Measurements from ENCODE around the gene TADA3.

The TADA3 gene

GRCh38 chr3:9800529-9800928, 8.3 kb upstream of the TADA3 start:
- Mint-ChIP-seq H3K27ac (no peak overlapping the region), H3K4me1 (ENCODE audit: low read depth) (peaks cover 21% of the 10 kb centered on the region), H3K27me3 (no peaks in the 10 kb centered on the region), H3K9me3 (no peaks in the 10 kb centered on the region), H3K36me3 (ENCODE audit: low read depth) (peaks cover 76% of the 10 kb centered on the region), H3K4me3 (no peak overlapping the region)

DNA sequence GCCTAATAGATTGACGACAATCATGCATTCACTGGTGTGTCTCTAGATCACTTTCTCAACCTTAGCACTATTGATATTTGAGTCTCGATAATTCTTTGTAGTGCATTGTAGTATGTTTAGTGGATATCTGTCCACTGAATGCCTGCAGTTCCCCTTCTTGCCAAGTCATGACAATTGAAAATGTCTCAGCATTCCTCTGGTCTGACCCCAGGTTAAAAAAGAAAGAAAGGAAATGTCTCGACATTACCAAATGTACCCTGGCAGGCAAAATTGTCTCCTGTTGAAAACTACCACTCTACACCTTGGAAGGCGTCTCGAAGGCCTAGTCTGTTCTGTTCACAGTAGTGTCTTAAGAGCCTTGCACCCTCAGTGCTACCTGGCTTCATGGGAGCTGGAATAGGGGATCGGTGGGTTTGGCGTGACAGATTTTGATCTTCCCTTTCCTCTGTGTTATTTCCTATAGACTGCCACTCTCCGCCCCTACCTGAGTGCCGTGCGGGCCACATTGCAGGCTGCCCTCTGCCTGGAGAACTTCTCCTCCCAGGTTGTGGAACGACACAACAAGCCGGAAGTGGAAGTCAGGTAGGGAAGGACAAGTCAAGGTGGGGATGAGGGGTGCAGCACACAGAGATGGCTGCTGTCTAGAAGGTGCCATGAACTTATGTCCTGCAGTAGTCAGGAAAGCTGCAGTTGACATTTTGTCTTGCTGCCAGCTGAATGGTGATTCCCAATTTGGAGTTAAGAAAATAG, 5.1 kb upstream of the TADA3 start:
- no peaks in the 10 kb centered on the region for H3K27me3 Mint-ChIP-seq
- H3K27ac Mint-ChIP-seq, result no peak overlapping the region
- H3K4me3 Mint-ChIP-seq, result no peak overlapping the region
- H3K4me1 Mint-ChIP-seq (ENCODE audit: low read depth), result peaks cover 36% of the 10 kb centered on the region
- H3K36me3 Mint-ChIP-seq (ENCODE audit: low read depth), result peaks cover 66% of the 10 kb centered on the region
- H3K9me3 Mint-ChIP-seq, result no peaks in the 10 kb centered on the region

- peaks cover 62% of the 10 kb centered on the region for H3K36me3 Mint-ChIP-seq (ENCODE audit: low read depth)
- H3K4me1 Mint-ChIP-seq (ENCODE audit: low read depth), result peaks cover 56% of the 10 kb centered on the region
- no peaks in the 10 kb centered on the region for H3K9me3 Mint-ChIP-seq
- peak overlapping the region; percentile 83 for H3K27ac Mint-ChIP-seq
- H3K27me3 Mint-ChIP-seq, result no peaks in the 10 kb centered on the region
- H3K4me3 Mint-ChIP-seq, result peak overlapping the region; percentile 66
Measured at GRCh38 chr3:9795207-9795606, 2.9 kb upstream of the TADA3 start.

DNA sequence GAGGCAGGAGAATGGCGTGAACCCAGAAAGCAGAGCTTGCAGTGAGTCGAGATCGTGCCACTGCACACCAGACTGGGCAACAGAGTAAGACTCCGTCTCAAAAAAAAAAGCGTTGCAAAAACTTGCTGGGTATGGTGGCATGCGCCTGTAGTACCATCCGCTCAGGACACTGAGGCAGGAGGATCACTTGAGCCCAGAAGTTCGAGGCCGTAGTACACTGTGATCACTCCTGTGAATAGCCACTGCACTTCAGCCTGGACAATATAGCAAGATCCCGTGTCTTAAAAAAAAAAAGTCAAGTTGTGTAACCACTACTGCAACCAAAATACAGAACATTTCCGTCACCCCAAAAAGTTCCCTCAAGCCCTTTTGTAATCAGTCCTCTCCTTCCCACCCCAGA, 2.1 kb upstream of the TADA3 start:
- Mint-ChIP-seq H3K9me3 (no peaks in the 10 kb centered on the region), H3K4me1 (ENCODE audit: low read depth) (peaks cover 62% of the 10 kb centered on the region), H3K27me3 (no peaks in the 10 kb centered on the region), H3K36me3 (ENCODE audit: low read depth) (peaks cover 62% of the 10 kb centered on the region), H3K27ac (peak overlapping the region; percentile 87), H3K4me3 (peak overlapping the region; percentile 97)

GRCh38 chr3:9793161-9793781, 998 bp upstream of the TADA3 start:
- Mint-ChIP-seq H3K4me3 (peak overlapping the region; percentile 97), H3K4me1 (ENCODE audit: low read depth) (peaks cover 69% of the 10 kb centered on the region), H3K27ac (peak overlapping the region; percentile 100), H3K9me3 (no peaks in the 10 kb centered on the region), H3K36me3 (ENCODE audit: low read depth) (peaks cover 59% of the 10 kb centered on the region), H3K27me3 (no peaks in the 10 kb centered on the region)

- Mint-ChIP-seq H3K36me3 (ENCODE audit: low read depth) (peaks cover 54% of the 10 kb centered on the region), H3K4me1 (ENCODE audit: low read depth) (peaks cover 73% of the 10 kb centered on the region), H3K27ac (peak overlapping the region; percentile 100), H3K27me3 (no peaks in the 10 kb centered on the region), H3K9me3 (no peaks in the 10 kb centered on the region), H3K4me3 (peak overlapping the region; percentile 97)
Measured at GRCh38 chr3:9791790-9792404, 376 bp downstream of the TADA3 start.

- H3K27ac Mint-ChIP-seq, result peak overlapping the region; percentile 51
- no peaks in the 10 kb centered on the region for H3K9me3 Mint-ChIP-seq
- peaks cover 77% of the 10 kb centered on the region for H3K4me1 Mint-ChIP-seq (ENCODE audit: low read depth)
- peaks cover 59% of the 10 kb centered on the region for H3K36me3 Mint-ChIP-seq (ENCODE audit: low read depth)
- peak overlapping the region; percentile 97 for H3K4me3 Mint-ChIP-seq
- H3K27me3 Mint-ChIP-seq, result no peaks in the 10 kb centered on the region
Measured at GRCh38 chr3:9791127-9791526, 1.1 kb downstream of the TADA3 start.

DNA sequence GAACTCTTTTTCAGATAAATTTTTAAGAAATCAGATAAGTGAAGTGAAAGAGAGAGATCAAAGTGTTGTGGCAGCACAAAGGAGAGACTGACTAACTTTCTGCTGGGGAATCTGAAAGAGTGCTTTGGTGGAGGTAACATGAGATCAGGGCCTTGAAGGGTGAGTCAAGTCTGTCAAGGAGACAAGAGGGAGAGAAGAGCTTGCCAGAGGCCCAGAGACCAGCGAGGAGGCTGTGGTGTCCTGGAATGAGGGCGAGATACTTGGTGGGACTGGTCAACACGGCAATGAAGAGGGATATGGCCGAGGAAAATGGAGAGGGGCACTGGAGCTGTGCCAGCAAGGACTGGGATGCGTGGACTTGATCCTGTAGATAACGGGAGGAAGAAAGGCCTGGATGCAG, 4.6 kb downstream of the TADA3 start:
- peak overlapping the region; percentile 11 for H3K4me3 Mint-ChIP-seq
- peaks cover 58% of the 10 kb centered on the region for H3K36me3 Mint-ChIP-seq (ENCODE audit: low read depth)
- H3K9me3 Mint-ChIP-seq, result no peaks in the 10 kb centered on the region
- H3K27ac Mint-ChIP-seq, result peak overlapping the region; percentile 87
- H3K27me3 Mint-ChIP-seq, result no peaks in the 10 kb centered on the region
- peaks cover 53% of the 10 kb centered on the region for H3K4me1 Mint-ChIP-seq (ENCODE audit: low read depth)

DNA sequence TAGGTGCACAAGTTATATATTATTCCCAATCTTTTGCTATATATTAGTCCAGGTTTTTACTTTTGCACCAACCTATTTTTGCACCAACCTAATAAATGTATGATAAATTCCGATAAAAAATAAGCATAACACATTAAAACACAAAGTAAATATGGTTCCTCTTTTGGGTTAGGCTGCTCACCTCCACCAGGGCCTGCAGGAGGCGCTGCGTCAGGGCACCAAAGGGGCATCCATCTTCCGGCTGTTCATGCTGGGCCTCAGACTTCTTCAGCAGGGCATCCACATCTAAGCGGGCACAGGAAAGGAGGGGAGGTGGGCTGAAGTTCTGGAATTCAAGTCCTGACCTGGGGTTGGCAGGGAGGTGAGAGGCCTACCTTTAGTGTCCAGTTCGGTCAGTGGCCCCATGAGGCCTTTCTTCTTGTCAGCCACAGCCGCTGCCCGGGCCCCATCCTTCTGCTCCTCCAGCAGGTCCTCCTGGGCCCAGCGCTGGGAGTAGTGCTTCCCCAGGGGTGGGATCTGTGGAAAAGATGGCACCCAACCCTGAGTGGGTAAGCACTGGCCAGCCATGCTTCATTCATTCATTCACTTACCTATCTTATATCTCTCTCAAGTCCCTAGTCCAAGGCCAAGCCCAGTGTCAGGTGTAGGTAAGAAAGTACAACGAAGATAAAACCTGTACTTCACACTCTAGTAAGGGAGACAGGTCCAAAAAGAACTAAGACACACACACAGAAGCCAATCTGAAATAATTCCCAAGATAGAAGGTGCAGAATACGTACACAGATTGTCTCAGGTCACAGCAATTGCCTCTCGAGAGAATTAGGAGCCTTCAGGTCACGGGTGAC, 5.2 kb downstream of the TADA3 start:
- Mint-ChIP-seq H3K27ac (peak overlapping the region; percentile 87), H3K4me3 (no peak overlapping the region), H3K9me3 (no peaks in the 10 kb centered on the region), H3K27me3 (no peaks in the 10 kb centered on the region), H3K4me1 (ENCODE audit: low read depth) (peaks cover 56% of the 10 kb centered on the region), H3K36me3 (ENCODE audit: low read depth) (peaks cover 64% of the 10 kb centered on the region)

DNA sequence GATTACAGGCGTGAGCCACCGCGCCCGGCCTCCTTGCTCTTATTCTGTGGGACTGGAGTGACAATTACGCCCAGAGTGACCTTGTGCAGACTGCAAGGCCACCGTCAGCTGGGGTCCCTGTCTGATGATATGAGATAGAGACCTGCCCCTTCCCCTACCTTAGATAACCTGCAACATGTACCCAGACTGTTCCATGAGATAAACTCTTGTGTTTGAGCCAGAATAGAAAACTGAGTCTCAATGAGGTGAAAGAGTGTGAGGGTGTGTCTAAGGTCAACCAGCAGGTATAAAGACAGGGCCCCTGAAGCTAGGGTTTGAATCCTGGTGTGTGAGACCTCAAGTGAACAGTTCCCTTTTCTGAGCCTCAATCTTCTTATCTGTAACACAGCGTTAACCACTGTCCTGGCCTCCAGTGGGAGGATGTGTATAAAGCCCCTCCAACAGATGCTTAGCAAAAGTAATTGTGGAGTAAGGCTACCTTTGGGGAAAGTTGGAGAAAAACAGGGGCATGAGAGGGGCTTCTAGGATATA, 6.0 kb downstream of the TADA3 start:
- H3K4me1 Mint-ChIP-seq (ENCODE audit: low read depth), result peaks cover 53% of the 10 kb centered on the region
- H3K9me3 Mint-ChIP-seq, result no peaks in the 10 kb centered on the region
- H3K4me3 Mint-ChIP-seq, result no peak overlapping the region
- no peak overlapping the region for H3K27ac Mint-ChIP-seq
- H3K27me3 Mint-ChIP-seq, result no peaks in the 10 kb centered on the region
- H3K36me3 Mint-ChIP-seq (ENCODE audit: low read depth), result peaks cover 69% of the 10 kb centered on the region

DNA sequence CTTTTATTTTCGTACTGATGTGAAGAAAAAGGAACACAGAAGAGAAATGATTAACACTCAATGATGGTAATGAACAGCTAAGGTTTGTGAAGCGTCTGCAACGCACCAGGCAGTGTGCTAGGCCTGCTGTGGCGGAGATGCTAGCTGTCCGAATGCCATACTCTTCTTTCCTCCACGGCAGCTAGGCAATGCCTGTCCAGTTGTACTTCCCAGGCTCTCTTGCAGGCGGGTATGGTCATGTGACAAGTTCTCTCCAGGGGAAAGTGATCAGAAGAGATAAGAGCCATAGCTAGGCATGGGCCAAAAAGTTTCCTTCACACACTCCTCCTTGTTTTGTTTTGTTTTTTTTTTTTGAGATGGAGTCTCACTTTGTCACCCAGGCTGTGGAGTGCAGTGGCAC, 6.7 kb downstream of the TADA3 start:
- H3K4me3 Mint-ChIP-seq, result no peak overlapping the region
- no peaks in the 10 kb centered on the region for H3K27me3 Mint-ChIP-seq
- peak overlapping the region; percentile 19 for H3K27ac Mint-ChIP-seq
- no peaks in the 10 kb centered on the region for H3K9me3 Mint-ChIP-seq
- H3K36me3 Mint-ChIP-seq (ENCODE audit: low read depth), result peaks cover 68% of the 10 kb centered on the region
- H3K4me1 Mint-ChIP-seq (ENCODE audit: low read depth), result peaks cover 53% of the 10 kb centered on the region

DNA sequence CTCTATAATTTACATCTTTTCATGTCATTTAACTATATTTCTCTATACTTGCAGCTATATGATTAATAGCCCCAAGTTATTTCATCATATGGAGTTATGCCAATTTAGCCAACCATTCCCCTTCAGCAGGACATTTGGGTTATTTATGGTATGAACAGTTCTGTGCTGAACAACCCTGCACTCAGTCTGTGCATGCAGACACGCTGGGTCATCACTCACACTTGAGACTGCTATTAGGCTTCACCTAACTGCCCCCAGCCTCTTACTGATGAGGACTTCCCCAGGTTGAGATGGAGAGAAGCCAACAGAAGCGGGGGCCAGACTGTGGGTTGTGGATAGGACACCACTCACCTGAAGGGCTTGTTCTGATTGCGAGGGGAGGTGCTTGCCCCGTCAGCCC, 7.3 kb downstream of the TADA3 start:
- H3K36me3 Mint-ChIP-seq (ENCODE audit: low read depth), result peaks cover 68% of the 10 kb centered on the region
- no peaks in the 10 kb centered on the region for H3K9me3 Mint-ChIP-seq
- H3K27ac Mint-ChIP-seq, result peak overlapping the region; percentile 19
- H3K4me3 Mint-ChIP-seq, result no peak overlapping the region
- no peaks in the 10 kb centered on the region for H3K27me3 Mint-ChIP-seq
- peaks cover 53% of the 10 kb centered on the region for H3K4me1 Mint-ChIP-seq (ENCODE audit: low read depth)

- Mint-ChIP-seq H3K4me1 (ENCODE audit: low read depth) (peaks cover 55% of the 10 kb centered on the region), H3K9me3 (no peaks in the 10 kb centered on the region), H3K4me3 (no peak overlapping the region), H3K36me3 (ENCODE audit: low read depth) (peaks cover 61% of the 10 kb centered on the region), H3K27me3 (no peaks in the 10 kb centered on the region), H3K27ac (no peak overlapping the region)
Measured at GRCh38 chr3:9783954-9784353, 8.3 kb downstream of the TADA3 start.

DNA sequence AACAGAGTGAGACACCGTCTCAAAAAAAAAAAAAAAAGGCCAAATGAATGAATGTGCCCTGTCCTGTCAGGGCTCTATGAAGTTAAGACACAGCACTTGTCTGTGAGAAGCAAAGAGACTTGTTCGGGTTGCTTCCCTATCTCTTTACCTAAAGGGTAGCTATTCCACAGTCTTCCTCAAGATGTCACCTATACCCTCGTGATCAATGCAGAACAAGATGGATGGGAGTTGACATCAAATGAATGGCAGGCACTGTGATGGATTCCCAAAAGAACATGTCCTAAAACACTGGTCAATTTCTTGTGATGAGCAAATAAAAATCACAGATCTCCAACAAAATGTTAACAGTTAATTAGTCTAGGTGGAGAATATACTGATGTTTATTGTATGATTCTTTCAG, 9.5 kb downstream of the TADA3 start:
- H3K27ac Mint-ChIP-seq, result no peak overlapping the region
- no peaks in the 10 kb centered on the region for H3K9me3 Mint-ChIP-seq
- no peaks in the 10 kb centered on the region for H3K27me3 Mint-ChIP-seq
- no peak overlapping the region for H3K4me3 Mint-ChIP-seq
- H3K4me1 Mint-ChIP-seq (ENCODE audit: low read depth), result peaks cover 61% of the 10 kb centered on the region
- peaks cover 58% of the 10 kb centered on the region for H3K36me3 Mint-ChIP-seq (ENCODE audit: low read depth)

All from stimulated activated naive CD8-positive, alpha-beta T cell treated with anti-CD3 and anti-CD28 coated beads, Interleukin-15, Interleukin-2, amounts not matched to agents 100 ng/mL and 50 ng/mL, for 24 hours (primary cell).